Ecto neural progenitor cell (in vitro differentiated cells): ENCODE results near the gene TDRD12.
"Not testable (repeated sequence)": the region's sequence is repeated elsewhere in the genome, so short reads cannot be mapped to it uniquely, and the experiment has no call there.

Source experiments
- DNase-seq: peaks from one replicate; pipeline ENCODE4 v3.0.0-alpha.2; 2018; ENCODE audit warnings: low spot score

TDRD12 gene

DNA sequence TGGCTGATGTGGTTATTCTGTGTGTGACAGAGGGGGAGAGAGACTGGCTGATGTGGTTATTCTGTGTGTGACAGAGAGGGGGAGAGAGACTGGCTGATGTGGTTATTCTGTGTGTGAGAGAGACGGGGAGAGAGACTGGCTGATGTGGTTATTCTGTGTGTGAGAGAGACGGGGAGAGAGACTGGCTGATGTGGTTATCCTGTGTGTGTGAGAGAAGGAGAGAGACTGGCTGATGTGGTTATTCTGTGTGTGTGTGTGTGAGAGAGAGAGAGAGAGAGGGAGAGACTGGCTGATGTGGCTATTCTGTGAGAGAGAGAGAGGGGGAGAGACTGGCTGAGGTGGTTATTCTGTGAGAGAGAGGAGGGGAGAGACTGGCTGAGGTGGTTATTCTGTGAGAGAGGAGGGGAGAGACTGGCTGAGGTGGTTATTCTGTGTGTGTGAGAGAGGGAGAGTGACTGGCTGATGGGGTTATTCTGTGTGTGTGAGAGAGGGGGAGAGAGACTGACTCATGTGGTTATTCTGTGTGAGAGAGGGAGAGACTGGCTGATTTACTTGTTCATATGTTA is 27.1 kb downstream of the TDRD12 start:
- DNase-seq = not testable (repeated sequence)

DNA sequence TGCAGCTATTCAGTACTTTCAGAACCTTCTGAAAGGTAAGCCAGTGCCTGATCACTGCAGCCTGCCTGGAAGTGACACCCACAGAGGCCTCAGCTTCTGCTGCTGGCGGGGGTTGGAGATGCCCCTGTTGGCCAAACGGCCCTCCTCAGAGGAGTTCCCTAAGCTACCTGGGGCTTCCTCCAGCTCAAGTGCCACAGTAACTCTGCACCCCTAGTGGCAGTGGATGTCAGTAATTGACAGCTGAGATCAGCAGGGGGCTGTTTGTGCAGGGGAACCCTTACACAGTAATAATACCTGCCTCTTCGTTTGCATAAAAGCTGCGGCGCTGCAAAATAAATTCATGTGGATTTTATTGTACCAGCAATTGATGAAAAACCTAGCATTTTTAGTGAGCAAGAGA is 28.9 kb downstream of the TDRD12 start:
- no peak for DNase-seq

DNA sequence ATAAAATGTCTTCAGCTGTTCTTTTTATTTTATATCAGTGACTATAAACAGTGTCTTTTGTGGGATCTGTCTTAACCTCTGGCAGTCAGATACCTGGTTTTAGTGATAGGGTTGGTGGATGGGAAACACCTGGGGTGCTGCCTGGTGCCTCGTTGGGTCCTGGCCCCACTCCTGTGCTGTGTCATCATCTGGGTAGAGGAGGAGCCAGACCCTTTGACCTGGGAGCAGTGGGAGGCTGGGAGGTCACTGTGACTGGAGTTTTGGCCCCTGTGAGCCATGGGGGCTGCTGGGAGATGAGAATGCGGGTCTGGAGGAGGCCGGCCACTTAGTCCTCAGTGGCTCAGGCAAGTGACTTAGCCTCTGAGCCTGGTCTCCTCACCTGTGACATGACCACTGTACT is 29.4 kb downstream of the TDRD12 start:
- DNase-seq = no peak

DNA sequence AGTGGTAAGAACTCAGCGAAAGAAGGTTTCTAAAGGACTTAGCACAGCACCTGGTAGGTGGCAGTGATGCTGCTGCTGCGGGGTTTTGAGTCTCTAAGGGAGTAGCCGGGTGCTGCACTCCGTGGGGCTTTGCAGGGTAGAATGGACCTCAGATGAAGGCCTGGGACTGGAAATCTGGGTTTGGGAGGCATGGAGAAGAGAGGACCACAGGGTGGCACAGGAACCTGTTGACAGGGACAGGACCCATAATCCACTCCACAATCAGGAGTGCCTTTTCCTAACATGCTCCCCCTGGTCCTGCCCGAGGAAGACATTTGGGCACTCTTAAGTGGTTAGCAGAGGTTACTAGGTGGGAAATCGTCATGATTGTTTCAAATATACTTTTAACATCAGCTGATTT is 29.8 kb downstream of the TDRD12 start:
- DNase-seq = no peak

DNA sequence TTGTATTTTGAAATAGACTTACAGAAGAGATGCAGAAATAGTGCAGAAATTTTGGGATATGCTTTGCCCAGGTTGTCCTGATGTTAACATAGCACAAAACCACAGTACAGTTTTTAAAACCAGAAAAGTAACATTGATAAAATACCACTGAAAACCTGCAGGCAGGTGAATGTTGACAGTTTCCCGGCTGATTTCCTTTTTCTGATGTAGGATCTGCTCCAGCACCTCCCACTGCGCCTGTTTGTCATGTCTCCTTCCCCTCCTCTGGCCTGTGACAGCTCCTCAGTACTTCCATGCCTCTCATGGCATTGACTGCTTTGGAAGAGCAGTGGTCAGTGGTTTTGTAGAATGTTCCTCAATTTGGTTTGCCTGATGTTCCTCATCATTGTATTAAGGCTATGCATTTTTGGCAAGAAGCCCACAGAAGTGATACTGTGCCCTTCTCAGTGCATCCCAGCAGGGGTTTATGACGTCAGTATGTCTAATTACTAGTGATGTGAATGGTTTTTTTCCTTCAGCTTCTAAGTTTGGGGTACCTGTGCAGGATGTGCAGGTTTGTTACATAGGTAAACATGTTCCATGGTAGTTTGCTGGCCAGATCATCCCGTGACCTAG is 31.0 kb downstream of the TDRD12 start:
- DNase-seq = no peak

DNA sequence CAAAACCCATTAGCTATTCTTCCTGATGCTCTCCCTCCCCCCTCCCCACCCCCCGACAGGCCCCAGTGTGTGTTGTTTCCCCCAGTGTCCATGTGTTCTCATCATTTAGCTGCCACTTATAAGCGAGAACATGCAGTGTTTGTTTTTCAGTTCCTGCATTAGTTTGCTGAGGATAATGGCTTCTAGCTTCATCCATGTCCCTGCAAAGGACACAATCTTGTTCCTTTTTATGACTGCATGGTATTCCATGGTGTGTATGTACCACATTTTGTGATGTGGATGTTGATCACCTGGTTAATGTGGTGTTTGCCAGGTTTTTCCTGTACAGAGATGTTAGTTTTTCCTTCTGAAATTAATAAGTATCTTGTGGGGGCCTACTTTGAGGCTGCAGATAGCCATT is 31.5 kb downstream of the TDRD12 start:
- no peak for DNase-seq

DNA sequence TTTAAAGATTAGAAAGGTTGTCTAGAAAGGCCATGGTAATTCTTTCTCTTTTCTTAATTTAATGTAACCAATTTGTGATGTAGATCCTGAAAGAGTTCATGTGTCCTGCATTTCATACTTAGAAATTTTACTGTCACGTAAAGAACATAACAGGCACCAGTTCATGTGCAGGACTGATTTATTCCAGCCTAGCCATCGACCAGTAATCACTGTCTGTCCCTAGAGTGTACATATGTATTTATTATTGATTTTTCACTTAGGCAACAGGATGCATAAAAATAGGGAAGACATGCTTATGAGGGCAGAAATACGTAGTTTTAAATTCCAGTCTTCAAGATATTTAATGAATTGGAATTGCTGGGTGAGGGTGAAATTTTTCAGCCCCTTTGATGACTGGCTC is 37.6 kb downstream of the TDRD12 start:
- DNase-seq = no peak

DNA sequence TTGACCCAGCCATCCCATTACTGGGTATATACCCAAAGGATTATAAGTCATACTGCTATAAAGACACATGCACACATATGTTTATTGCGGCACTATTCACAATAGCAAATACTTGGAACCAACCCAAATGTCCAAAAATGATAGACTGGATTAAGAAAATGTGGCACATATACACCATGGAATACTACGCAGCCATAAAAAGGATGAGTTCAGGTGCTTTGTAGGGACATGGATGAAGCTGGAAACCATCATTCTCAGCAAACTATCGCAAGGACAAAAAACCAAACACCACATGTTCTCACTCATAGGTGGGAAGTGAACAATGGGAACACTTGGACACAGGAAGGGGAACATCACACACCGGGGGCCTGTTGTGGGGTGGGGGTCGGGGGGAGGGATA is 45.8 kb downstream of the TDRD12 start:
- not testable (repeated sequence) for DNase-seq

DNA sequence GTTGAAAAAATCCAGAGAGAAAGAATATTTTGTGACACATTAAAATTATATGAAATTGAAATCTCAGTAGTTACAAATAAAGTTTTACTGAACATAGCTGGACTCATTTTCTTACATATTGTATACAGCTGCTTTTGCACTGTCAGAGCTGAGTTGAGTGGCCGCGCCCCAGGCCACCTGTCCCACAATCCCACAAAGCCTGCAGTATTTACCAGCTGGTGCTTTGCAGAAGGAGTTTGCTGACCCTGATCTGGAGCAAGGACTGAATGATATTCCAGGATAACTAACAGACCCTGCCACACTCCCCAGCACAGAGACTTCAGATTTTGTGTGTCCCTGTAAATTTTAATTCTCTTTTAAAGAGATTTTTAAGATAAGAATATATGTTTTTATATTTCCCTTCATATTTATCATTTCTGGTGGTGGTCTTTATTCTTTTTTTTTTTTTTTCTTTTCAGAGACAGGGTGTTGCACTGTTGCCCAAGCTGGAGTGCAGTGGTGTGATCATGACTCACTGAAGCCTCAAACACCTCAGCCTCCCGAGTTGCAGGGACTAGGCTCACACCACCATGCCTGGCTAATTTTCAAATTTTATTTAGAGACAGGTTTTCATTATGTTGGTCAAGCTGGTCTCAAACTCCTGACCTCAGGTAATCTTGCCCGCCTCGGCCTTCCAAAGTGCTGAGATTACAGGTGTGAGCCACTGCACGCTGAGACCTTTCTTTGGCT is 48.5 kb downstream of the TDRD12 start:
- no peak for DNase-seq

DNA sequence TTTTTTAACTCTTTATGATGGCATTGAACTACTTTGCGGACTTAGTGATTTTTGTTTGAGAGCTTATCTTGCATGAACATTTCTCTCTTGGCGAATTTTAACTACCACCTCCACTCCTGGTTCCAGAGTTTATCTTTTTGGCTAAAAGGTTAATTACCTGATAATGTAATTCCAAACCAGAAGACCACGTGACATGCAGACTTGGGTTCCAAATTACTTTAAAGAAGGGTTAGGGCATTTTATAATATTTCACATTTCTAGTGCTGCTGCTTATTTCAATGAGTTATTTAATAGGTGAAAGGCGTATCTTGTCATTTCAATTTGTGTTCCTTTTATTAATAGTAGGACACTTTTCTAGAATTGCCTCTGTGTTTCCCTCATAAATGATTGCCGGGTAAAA is 52.0 kb downstream of the TDRD12 start:
- DNase-seq = no peak

DNA sequence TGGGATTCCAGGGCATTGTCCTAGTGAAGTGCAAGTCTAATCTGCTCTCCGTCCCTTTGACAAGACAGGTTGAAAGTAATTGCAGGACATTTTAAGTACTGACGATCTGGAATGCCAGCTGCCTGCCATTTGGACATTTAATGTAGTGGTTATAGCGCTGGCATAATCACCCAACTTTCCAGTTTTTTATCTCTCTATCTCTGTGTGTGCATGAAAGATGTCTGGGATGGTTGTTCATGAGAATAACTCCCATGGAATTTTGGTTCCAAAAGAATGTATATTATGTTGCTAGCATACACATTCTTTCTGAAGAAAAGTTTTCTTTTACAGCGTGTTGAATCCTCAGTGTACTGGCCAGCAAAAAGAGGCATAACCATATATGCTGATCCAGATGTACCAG is 53.6 kb downstream of the TDRD12 start:
- no peak for DNase-seq

DNA sequence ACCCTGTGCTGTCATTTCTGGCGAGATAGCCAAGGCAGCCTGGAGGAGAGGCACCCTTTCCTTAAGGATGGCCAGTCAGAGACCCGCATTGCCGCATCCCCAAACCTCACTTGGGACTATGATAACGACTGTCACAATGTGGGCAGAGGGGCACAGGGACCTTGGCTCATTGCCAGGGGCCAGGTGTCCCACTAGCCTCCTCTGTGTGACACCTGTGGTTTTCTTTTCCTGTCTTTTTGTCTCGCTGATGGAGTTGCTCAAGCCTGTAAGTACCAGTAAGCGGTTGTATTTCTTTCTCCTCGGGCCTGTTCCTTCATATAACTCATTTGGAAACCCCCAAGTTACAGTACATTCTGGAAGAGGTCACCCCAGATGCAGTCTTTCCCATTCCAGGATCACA is 59.5 kb downstream of the TDRD12 start:
- no peak for DNase-seq

DNA sequence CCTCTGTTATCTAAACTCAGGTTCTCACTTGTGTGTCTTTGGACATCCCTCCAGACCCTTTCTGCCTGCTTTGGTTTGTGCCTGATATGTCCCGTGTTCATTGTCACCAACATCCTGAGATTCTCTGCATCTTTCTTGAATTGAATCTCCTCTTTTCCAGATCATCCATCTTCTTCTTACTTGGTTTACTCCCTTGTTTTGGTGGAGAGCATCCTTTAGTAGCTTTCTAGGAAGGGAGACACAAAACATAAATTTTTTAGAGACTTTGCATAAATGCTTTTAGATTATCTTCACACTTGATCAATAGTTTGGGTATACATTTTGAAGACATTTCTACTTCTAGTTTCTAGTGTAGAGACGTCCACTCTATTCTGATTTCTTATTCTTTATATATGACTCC is 61.7 kb downstream of the TDRD12 start:
- DNase-seq = no peak

DNA sequence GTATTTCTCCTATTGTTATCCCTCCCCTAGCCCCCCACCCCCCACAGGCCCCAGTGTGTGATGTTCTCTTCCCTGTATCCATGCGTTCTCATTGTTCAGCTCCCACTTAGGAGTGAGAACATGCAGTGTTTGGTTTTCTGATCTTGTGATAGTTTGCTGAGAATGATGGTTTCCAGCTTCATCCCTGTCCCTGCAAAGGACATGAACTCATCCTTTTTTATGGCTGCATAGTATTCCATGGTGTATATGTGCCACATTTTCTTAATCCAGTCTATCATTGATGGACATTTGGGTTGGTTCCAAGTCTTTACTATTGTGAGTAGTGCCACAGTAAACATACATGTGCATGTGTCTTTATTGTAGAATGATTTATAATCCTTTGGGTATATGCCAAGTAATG is 62.5 kb downstream of the TDRD12 start:
- DNase-seq = not testable (repeated sequence)

DNA sequence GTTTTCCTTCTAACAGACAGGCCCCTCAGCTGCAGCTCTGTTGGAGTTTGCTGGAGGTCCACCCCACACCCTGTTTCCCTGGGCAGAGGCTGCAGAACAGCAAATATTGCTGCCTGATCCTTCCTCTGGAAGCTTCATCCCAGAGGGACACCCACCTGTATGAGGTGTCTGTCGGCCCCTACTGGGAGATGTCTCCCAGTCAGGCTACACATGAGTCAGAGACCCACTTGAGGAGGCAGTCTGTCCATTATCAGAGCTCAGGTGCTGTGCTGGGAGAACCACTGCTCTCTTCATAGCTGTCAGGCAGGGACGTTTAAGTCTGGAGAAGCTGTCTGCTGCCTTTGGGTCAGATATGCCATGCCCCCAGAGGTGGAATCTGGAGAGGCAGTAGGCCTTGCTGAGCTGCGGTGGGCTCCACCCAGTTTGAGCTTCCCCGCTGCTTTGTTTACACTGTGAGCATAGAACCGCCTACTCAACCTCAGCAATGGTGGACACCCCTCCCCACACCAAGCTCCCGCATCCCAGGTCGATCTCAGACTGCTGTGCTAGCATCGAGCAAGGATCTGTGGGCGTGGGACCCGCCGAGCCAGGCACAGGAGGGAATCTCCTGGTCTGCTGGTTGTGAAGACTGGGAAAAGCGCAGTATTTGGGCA is 67.7 kb downstream of the TDRD12 start:
- peak; percentile 58 for DNase-seq

DNA sequence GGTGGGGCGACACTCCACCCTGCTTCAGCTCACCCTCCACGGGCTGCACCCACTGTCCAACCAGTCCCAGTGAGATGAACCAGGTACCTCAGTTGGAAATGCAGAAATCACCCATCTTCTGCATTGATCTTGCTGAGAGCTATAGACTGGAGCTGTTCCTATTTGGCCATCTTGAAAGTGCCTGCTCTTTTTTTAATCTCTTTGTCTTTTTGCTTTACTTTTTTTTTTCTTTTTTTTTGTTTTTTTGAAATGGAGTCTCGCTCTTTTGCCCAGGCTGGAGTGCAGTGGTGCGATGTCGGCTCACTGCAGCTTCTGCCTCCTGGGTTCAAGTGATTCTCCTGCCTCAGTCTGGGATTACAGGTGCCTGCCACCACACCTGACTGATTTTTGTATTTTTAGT is 68.3 kb downstream of the TDRD12 start:
- DNase-seq = not testable (repeated sequence)

DNA sequence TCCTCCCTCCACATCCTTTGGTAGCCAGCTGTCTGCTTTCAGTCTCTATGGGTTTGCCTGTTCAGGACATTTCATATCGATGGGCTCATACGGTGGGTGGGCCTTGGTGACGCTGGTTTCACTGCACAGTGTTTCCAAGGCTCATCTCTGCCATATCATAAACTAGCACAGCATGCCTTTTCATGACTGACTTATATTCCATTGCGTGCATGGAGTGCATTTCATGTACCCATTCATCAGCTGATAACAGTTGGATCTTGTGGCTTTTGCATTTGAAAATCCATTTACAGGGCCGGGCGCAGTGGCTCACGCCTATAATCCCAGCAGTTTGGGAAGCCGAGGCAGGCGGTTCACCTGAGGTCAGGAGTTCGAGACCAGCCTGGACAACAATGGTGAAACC is 69.9 kb downstream of the TDRD12 start:
- DNase-seq = no peak

DNA sequence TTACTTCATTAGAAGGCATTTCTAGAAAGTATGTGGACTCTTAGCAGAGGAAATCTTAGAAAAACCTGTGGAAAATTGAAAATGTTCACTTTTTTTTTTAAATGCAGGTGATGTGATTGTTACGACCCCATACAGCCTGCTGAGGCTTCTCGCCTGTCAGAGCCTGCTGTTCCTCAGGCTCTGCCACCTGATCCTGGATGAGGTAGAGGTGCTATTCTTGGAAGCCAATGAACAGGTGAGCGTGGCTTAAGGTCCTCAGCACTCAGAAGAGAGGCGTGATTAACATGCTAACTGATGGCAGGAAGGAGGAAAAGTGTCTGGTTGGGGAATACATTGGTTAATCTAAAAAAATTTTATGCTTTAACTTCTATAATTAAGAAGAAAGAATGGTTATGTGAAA is 78.6 kb downstream of the TDRD12 start:
- no peak for DNase-seq

DNA sequence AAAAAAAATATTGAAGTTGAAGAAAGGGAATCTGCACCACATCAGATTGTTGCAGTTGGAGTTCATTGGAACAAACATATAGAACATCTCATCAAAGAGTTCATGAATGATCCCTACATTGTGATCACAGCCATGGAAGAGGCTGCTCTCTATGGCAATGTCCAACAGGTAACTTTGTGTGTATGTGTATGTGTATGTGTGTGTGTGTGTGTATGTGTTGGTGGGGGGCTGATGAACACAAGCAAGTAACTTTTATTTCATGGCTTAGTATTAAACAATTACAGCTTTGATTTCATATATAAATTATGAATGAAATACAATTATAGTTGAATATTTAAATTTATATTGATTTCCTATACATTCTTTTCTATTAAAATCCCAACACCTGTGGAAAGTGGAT is 80.6 kb downstream of the TDRD12 start:
- no peak for DNase-seq

DNA sequence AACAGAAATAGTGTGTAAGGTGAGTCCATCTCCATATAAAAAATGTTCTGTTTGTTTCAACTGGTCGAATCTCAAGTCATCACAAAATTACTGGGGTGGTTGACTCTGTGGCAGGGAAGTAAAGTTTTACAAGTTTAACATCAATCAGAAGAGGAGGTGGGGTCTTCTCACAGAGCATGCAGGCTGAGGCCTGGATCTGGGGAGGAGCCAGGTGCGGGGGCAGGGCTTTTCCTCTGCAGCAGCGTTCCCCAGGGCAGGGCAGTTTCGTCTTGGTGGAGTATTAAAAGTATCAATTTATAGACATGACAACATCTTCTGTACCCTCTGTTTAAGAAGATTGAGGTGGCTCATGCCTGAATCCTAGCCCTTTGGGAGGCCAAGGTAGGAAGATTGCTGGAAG is 81.2 kb downstream of the TDRD12 start:
- no peak for DNase-seq

DNA sequence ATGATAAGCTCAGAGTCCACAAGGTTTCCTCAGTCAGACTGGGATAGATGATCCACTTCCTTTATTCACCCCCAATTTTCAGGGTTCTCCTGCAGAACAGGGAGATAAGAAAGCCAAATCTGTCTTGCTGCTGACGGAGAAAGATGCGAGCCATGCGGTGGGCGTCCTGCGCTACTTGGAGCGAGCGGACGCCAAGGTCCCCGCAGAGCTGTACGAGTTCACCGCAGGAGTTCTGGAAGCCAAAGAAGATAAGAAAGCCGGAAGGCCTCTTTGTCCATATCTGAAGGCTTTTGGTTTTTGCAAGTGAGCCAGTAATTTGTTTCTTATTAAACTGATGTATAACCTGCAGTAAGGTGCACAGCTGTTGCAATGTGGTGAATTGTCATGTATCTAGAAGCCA is 83.3 kb downstream of the TDRD12 start:
- no peak for DNase-seq

DNA sequence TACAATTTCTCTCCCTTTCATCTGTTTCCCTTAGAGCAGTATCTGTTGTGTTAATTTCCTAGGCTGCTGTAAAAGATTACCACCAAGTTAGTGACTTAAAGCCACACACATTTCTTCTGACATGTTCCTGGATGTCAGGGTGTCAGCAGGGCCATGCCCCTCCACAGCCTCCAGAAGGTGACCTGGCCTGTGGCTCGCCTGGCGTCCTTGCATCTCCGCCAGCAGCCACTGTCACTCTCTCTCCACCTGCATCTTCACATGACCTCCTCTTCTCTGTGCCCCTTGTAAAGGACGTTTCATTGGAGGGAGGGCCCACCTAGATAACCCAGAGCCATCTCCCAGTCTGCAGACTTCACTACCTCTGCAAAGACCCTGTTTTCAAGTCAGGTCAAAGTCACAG is 88.7 kb downstream of the TDRD12 start:
- DNase-seq = no peak

DNA sequence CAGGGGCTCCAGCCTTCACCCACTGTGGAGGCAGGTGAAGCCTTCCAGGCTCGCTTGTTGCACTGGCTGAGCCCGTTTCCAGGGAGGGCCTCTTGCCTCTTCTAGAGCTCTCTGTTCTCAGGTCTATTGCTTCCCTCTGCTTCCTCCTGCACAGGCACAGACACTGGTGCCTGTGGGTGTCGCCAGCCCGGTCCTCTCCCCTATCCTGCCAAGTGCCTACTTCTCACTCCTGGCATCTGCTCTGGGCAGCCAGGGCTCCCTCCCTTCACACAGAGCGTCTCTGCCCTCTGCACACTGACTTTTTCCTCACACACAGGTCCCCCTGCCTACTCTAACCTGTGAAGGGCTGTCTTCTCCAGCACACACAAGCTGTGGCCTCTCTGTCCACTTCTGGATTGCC is 89.7 kb downstream of the TDRD12 start:
- DNase-seq = no peak
